ENCODE results near the gene NRG2. TPM values are rescaled to one million over a fixed set of nuclear protein-coding genes. Genes with fewer than 3 reads are reported as not detected.

The NRG2 gene
- total RNA-seq, 2 experiments from 2014 or later, result 0.11 TPM; not detected in 1

DNA sequence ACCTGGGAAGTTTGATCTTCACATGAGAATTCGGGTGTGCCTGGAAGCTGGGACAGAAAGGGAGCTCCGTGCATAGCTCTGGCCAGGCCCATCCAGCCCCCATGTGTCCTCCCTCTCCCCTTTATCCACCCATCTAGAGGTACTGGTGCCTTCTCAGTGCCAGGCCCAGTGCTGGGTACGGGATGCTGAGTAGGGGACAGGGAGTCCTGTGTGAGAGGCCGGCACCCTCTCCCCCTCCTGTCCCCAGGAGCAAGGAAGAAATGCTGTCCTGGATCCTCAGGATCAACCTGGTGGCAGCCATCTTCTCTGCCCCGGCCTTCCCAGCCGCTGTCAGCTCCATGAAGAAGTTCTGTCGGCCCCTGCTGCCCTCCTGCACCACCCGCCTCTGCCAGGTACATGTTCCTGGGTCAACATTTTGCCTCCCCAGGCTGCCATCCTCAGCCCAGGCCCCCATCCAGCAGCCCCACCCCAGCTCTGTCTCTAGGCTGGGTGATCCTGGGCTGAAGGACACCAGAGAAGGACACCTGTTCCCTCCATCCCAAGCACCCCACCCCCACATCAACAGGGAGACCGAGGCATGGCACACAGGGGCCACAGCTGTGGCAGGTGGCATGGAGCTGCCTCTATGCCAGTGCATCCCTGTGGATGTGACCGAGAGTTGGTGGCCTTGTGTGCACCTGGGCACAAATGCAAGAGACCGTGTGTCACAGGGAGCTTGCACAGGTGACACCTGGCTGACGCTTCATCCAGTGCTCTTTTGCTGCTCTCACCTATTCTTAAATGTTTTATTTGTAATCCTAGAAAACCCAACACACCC lies 204.5 kb downstream of the NRG2 start:
- POLR2A ChIA-PET, result no interaction called here
- no peak for DNase-seq

DNA sequence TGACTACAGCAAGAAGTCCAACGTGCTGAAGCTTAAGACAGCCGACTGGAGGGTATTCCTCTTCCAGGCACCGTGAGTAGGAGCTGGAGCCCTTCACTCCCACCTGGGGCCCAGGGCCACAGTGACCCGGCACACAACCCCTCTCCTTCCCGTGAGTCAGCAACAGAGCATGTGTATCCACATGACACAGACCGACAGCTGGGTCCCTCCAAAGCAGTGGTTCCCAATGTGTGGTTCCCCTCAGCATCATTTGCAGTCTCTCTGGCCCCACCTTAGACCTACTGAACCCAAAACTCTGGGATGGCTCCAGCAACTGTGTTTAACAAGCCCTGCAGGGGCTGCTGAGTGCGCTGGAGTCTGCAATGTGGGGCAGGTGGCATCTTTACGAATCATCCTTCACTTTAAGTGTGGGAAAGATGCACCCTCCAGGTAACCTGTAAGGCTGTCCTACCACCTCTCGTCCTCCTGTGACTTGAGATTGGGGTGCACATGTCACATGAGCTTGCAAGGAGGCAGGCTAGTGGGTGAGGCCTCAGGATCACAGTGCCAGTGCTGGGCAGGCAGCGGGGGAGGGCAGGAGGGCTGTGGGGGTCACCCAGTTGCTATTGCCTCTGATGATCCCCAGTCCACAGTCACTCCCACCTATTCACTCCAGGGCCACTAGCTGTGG lies 205.3 kb downstream of the NRG2 start:
- POLR2A ChIA-PET, result no interaction called here
- TF ChIP-seq, protein P1, sequence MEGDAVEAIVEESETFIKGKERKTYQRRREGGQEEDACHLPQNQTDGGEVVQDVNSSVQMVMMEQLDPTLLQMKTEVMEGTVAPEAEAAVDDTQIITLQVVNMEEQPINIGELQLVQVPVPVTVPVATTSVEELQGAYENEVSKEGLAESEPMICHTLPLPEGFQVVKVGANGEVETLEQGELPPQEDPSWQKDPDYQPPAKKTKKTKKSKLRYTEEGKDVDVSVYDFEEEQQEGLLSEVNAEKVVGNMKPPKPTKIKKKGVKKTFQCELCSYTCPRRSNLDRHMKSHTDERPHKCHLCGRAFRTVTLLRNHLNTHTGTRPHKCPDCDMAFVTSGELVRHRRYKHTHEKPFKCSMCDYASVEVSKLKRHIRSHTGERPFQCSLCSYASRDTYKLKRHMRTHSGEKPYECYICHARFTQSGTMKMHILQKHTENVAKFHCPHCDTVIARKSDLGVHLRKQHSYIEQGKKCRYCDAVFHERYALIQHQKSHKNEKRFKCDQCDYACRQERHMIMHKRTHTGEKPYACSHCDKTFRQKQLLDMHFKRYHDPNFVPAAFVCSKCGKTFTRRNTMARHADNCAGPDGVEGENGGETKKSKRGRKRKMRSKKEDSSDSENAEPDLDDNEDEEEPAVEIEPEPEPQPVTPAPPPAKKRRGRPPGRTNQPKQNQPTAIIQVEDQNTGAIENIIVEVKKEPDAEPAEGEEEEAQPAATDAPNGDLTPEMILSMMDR (IDR thresholded peaks at IDR 0.05), result no peak

More for the DNA sequence above, 204.5 kb downstream of the NRG2 start:
- CTCF ChIA-PET, result interaction anchor here (2.1 kb wide), 1 partner anchor 131 kb away, joined by 5 read pairs; no protein-coding TSS in a partner anchor
- Mint-ChIP-seq H3K9me3 (no peaks in the 10 kb centered on the region), H3K4me3 (no peak overlapping the region), H3K27me3 (peaks cover 4% of the 10 kb centered on the region), H3K27ac (no peak overlapping the region), H3K36me3 (ENCODE audit: low read depth) (no peaks in the 10 kb centered on the region), H3K4me1 (ENCODE audit: low read depth) (no peaks in the 10 kb centered on the region)
- ATAC-seq, result no peak
- TF ChIP-seq, protein P1 (IDR thresholded peaks at IDR 0.05), result no peak
- intact Hi-C loops (cut with micrococcal nuclease), result no loop called here

DNA sequence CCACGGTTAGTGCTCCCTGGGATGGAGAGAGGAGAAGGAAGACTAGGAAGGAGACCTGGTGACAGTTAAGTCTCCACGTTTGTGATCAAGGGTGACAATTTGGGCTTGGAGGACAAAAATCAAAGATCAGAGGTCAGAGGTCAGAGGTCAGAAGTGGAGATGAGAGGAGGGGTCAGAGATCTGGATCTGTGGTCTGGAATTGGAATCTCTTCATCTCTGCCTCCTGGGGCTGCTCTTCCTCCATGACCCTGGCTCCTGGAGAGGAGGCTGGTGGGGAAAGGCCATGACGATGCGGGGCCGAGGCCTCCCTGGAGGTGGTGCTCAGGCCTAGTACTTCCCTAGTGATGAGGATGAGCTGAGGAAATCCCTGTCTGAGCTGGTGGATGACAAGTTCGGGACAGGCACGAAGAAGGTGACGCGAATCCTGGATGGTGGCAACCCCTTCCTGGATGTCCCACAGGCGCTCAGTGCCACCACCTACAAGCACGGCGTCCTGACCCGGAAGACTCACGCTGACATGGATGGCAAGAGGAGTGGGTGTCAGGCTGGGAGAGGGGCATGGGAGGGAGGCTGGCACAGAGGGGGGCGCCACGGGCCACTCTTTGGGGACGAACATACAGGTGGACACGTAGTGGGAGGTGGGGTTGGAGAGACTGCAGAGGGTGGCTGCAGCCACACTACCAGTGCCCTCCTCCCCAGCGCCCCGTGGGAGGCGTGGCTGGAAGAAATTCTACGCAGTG lies 206.5 kb downstream of the NRG2 start:
- Mint-ChIP-seq H3K4me1 (ENCODE audit: low read depth) (no peaks in the 10 kb centered on the region), H3K4me3 (no peak overlapping the region), H3K36me3 (ENCODE audit: low read depth) (no peaks in the 10 kb centered on the region), H3K9me3 (no peaks in the 10 kb centered on the region), H3K27ac (no peak overlapping the region), H3K27me3 (peaks cover 4% of the 10 kb centered on the region)
- DNase-seq (no peak), ATAC-seq (no peak)
- ChIA-PET CTCF (interaction anchor here (2.1 kb wide), 1 partner anchor 133 kb away, joined by 5 read pairs; no protein-coding TSS in a partner anchor), POLR2A (no interaction called here)
- TF ChIP-seq, protein P1 (IDR thresholded peaks at IDR 0.05), result no peak
- intact Hi-C loops (cut with micrococcal nuclease), result no loop called here

More for the DNA sequence above, 205.3 kb downstream of the NRG2 start:
- intact Hi-C loops (cut with micrococcal nuclease), result no loop called here
- no peaks in the 10 kb centered on the region for H3K9me3 Mint-ChIP-seq
- peaks cover 4% of the 10 kb centered on the region for H3K27me3 Mint-ChIP-seq
- H3K4me1 Mint-ChIP-seq (ENCODE audit: low read depth), result no peaks in the 10 kb centered on the region
- CTCF ChIA-PET, result interaction anchor here (2.1 kb wide), 1 partner anchor 131 kb away, joined by 5 read pairs; no protein-coding TSS in a partner anchor
- DNase-seq (no peak), ATAC-seq (no peak)
- no peak overlapping the region for H3K27ac Mint-ChIP-seq
- no peak overlapping the region for H3K4me3 Mint-ChIP-seq
- H3K36me3 Mint-ChIP-seq (ENCODE audit: low read depth), result no peaks in the 10 kb centered on the region

DNA sequence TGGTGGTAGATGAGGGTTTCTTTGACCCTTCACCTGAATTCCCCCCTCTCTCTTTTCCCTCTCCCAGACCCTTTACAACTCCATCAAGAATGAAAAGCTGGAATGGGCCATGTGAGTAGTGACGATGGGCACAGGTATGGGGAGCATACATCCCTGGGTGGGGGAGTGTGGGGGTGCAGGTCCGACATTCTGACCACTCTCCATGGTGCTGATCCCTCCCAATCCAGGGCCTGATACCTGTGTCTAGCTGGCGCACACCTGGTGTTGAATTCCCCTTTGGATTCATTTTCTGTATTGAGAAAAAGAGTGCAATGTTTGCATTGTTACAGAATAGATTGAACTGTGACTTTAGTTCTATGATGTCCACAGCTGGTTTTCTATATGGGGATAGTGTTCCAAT lies 207.4 kb downstream of the NRG2 start:
- H3K27me3 Mint-ChIP-seq, result peaks cover 4% of the 10 kb centered on the region
- no peaks in the 10 kb centered on the region for H3K4me1 Mint-ChIP-seq (ENCODE audit: low read depth)
- no peak for ATAC-seq
- no peaks in the 10 kb centered on the region for H3K9me3 Mint-ChIP-seq
- CTCF ChIA-PET, result no interaction called here
- DNase-seq, result no peak
- POLR2A ChIA-PET, result interaction anchor here (0.5 kb wide), 1 partner anchor 220 kb away, joined by 6 read pairs; no protein-coding TSS in a partner anchor
- no peaks in the 10 kb centered on the region for H3K36me3 Mint-ChIP-seq (ENCODE audit: low read depth)
- no peak overlapping the region for H3K27ac Mint-ChIP-seq
- TF ChIP-seq, protein P1 (IDR thresholded peaks at IDR 0.05), result no peak
- intact Hi-C loops (cut with micrococcal nuclease), result no loop called here
- no peak overlapping the region for H3K4me3 Mint-ChIP-seq

Data from activated CD8-positive, alpha-beta T cell treated with anti-CD3 and anti-CD28 coated beads for 36 hours (primary cell).